HG03135 (cell line): Measurements from ENCODE around the gene FOXRED2.
"Not testable (repeated sequence)": the region's sequence is repeated elsewhere in the genome, so short reads cannot be mapped to it uniquely, and the experiment has no call there.

Experiments used
- ATAC-seq: cut with Tn5 transposase; IDR thresholded peaks from one replicate; pipeline ENCODE4 v1.9.1; 2021; ENCODE audit warnings: mild to moderate bottlenecking, moderate library complexity; ENCODE audit not compliant: unreplicated experiment

The FOXRED2 gene

DNA sequence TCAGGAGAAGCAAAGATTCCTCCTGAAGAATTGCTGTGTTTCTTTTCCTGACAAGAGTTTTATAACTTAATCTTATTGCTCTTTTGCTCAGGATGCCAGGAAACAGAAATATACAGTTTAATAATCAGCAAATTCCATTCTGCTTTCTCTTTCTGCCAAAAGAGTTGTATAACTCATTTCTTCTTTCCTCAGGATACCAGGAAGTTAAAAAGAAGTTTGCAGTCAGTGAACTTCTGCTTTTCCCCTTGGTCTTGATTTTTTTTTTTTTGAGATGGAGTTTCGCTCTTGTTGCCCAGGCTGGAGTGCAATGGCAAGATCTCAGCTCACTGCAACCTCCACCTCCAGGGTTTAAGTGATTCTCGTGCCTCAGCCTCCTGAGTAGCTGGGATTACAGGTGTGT, 13.1 kb upstream of the FOXRED2 start:
- not testable (repeated sequence) for ATAC-seq

DNA sequence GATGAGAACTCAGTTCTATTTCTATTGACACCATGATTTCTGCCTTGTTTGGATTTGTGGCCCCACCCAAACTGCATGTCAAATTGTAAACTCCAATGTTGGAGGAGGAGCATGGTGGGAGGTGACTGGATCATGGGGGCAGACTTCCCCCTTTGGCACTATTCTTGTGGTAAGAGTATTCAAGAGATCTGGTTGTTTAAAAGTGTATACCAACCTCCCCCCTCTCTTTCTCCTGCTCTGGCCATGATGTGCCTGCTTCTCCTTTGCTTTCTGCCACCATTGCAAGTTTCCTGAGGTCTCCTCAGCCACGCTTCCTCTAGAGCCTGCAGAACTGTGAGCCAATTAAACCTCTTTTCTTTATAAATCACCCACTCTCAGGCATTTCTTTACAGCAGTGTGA, 7.9 kb upstream of the FOXRED2 start:
- no peak for ATAC-seq

GRCh38 chr22:36512991-36513390, 6.2 kb upstream of the FOXRED2 start:
- no peak for ATAC-seq

DNA sequence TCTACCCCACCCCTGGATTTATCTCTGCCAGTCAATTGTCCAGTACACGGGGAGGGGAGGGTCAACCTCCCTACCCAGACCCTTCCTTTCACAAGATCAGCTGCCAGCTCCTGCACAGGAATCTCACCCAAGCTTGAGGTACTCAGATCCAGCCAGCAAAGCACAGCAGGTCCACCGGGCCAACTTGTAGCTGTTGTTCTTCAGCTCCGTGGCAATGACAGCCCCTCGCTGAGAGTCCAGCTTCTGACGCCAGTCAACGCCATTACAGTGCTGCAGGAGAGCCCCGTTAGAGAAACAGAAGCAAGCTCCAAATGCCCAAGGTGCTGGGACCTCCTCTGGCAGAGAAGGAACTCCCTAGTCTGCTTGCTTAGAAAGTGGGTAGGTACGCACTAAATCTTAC, 5.5 kb upstream of the FOXRED2 start:
- no peak for ATAC-seq

GRCh38 chr22:36510966-36511881, 4.4 kb upstream of the FOXRED2 start:
- no peak for ATAC-seq

- no peak for ATAC-seq
Observed at GRCh38 chr22:36510384-36510783, 3.5 kb upstream of the FOXRED2 start.

GRCh38 chr22:36507518-36508010, 724 bp upstream of the FOXRED2 start:
- no peak for ATAC-seq

GRCh38 chr22:36505998-36506635, 723 bp downstream of the FOXRED2 start:
- no peak for ATAC-seq

DNA sequence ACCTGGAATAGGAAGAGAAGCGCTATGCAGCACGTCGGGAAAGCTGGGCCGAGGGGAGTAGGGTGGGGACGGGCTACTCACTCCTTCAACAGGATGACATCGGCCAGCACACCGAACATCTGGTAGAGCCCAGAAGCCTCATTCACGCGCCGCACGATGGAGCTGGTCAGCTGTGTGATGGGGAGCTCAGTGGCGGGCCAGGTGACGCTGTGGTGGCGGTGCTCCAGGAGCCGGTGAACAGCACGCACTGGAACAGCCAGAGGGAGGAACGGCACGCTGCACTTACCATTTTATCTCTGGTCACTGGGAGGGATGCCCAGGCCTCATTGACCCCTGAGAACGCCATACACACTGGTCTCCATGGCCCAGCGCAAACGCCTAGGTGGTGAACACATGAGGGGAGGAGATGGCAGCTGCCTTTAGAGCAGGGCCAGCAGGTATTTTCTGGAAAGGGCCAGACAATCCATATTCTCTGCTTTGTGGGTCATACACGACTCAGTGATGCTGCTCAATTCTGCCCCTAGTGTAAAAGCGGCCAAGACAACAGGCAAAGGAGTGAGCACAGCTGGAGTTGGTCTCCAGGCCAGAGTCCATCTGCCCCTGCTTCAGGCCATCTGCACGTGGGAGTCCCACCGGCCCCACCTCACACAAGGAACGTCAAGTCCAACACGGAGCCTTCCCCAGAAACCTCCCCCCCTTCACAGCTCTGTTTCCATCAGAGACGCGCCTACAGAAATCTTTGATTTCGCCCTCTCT, 8.8 kb downstream of the FOXRED2 start:
- no peak for ATAC-seq

GRCh38 chr22:36493690-36494110, 13.1 kb downstream of the FOXRED2 start:
- peak; percentile 52 for ATAC-seq

GRCh38 chr22:36492109-36492508, 14.7 kb downstream of the FOXRED2 start:
- ATAC-seq: no peak

DNA sequence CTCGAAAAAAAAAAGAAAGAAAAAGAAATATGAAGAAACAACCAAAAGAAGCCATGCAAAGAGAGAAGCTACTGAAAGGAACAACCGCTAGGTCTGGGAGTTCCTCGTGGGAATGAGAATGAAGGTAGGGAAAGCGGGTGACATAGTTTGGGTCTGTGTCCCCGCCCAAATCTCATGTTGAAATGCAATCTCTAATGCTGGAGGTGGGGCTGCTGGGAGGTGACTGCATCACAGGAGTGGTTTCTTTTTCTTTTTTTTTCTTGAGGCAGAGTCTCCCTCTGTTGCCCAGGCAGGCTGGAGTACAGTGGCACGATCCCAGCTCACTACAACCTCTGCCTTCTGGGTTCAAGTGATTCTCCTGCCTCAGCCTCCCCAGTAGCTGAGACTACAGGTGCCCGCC, 15.7 kb downstream of the FOXRED2 start:
- no peak for ATAC-seq

GRCh38 chr22:36486619-36487384, 20.0 kb downstream of the FOXRED2 start:
- no peak for ATAC-seq

DNA sequence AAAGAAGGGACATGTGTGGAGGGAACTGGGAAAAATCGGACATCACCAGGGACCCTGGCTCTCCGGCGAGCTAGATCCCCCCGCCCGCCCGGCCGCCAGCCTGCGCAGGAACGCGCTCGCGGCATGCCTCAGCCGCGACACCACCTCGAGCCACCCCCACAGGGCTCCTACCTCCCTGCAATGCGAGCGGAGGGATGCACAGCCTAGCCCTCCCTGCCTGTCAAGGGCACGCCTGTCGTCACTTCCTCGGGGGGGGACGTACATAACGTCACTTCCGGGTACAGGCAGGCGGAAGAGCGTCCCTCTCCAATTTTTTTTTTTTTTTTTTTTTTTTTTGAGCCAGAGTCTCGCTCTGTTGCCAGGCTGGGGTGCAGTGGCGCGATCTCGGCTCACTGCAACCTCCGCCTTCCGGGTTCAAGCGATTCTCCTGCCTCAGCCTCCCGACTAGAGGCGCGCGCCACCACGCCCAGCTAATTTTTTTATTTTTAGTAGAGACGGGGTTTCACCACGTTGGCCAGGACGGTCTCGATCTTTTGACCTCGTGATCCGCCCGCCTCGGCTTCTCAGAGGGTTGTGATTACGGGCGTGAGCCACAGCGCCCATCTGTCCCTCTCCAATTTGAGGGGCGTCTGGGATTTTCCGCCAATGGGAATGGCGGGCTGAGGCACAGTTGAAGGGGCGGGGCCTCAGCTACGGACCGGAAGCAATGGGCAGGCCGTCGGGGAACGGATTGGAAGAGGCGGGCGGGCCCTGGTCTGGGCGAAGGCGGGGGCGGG, 25.3 kb downstream of the FOXRED2 start, which contains the start of gene TXN2:
Gene TXN2, minus strand, starts transcription at position 248 of the 776 bp plus-strand sequence. CDS start 803 bp downstream, outside the sequence.
- peak; percentile 79 for ATAC-seq

- ATAC-seq: no peak
Observed at GRCh38 chr22:36480941-36481392, 25.9 kb downstream of the FOXRED2 start.

DNA sequence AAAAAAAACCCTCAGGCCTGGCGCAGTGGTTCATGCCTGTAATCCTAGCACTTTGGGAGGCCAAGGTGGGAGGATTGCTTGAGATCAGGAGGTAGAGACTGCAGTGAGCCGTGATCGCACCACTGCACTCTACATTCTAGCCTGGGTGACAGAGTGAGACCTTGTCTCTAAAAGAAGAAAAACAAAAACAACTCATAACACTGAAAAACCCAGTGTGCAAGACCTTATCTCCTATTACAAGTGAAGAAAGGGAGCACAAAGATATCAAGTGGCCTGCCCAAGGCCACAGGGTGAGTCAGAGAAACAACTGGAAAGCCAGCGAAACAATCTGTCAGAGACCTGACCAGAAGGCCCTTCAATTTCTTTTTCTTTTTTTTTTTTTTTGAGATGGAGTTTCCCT, 27.9 kb downstream of the FOXRED2 start:
- no peak for ATAC-seq

- no peak for ATAC-seq
Observed at GRCh38 chr22:36475341-36475740, 31.5 kb downstream of the FOXRED2 start.

- ATAC-seq: no peak
Observed at GRCh38 chr22:36472689-36473088, 34.2 kb downstream of the FOXRED2 start.

GRCh38 chr22:36471341-36471821, 35.5 kb downstream of the FOXRED2 start:
- no peak for ATAC-seq

DNA sequence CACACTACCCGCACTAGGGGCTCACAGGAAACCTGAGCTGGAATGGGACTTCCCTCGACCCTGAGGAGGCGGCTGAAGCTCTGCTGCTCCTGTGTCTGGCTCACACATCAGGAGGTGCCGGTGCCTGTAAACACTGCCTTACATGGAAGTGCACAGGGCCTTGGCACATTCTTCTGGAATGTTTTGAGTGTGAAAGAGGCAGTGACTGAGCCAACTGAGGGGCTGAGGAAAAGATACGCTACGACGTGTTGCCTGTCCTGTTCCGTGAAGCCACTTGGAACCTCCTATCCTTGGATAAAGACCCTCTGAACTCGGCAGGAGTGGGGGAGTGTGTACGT, 35.9 kb downstream of the FOXRED2 start:
- ATAC-seq: no peak
